ENCODE results near the gene CASP8.

- TF ChIP-seq CTCF (IDR thresholded peaks at IDR 0.05; ENCODE audit: control extremely low read depth in 1 of 3, insufficient read depth in 1 of 3, low read depth in 1 of 3, low read length in 3 of 3), result no peak
- TF ChIP-seq BACH1 (IDR thresholded peaks at IDR 0.05; ENCODE audit: low read length), result no peak
- no peak for TF ChIP-seq USF2 (IDR thresholded peaks at IDR 0.05; ENCODE audit: low read length)
- TF ChIP-seq POLR2A (IDR thresholded peaks at IDR 0.05; ENCODE audit: control extremely low read depth in 1 of 2, low read depth in 2 of 2, low read length in 2 of 2), result no peak
- no peak for TF ChIP-seq ZNF274 (IDR thresholded peaks at IDR 0.05; ENCODE audit: borderline replicate concordance, extremely low read depth, low read length)
- TF ChIP-seq PHF8 (conservative IDR thresholded peaks at IDR 0.05; ENCODE audit: low read depth, low read length), result no peak
- TF ChIP-seq POLR2AphosphoS5 (IDR thresholded peaks at IDR 0.05; ENCODE audit: low read depth, low read length), result no peak
- TF ChIP-seq EP300 (IDR thresholded peaks at IDR 0.05; ENCODE audit: borderline replicate concordance in 1 of 2, low read depth in 2 of 2, low read length in 2 of 2), result no peak
- TF ChIP-seq EZH2 (IDR thresholded peaks at IDR 0.05; ENCODE audit: low read depth, low read length, severe bottlenecking), result no peak
- no peak for TF ChIP-seq E2F6 (IDR thresholded peaks at IDR 0.05)
- TF ChIP-seq YY1 (IDR thresholded peaks at IDR 0.05; ENCODE audit: low read depth, low read length), result no peak
- no peak for TF ChIP-seq FOSL1 (IDR thresholded peaks at IDR 0.05; ENCODE audit: insufficient read depth, low read depth, low read length)
These were observed 3.4 kb downstream of the CASP8 start for GRCh38 chr2:201263779-201264178.
